ENCODE data around the gene TBC1D7.

- TF ChIP-seq CTCF (IDR thresholded peaks at IDR 0.05) (no peak), ZFX (IDR thresholded peaks at IDR 0.05; ENCODE audit: borderline replicate concordance) (no peak)
Observed at GRCh38 chr6:13332349-13332706, 4.0 kb upstream of the TBC1D7 start.
